Measurements from ENCODE around the gene RIC8A. TPM values are rescaled to one million over a fixed set of nuclear protein-coding genes. Genes with fewer than 3 reads are reported as not detected.
"Not testable (repeated sequence)": the region's sequence is repeated elsewhere in the genome, so short reads cannot be mapped to it uniquely, and the experiment has no call there.

RIC8A gene
- total and polyA plus RNA-seq, 4 experiments from 2014 or later: 91.2 to 111 (median 101) TPM

GRCh38 chr11:192674-193128, 14.8 kb upstream of the RIC8A start, which contains the start of gene SCGB1C1:
SCGB1C1 (plus strand) TSS chr11:193078; CDS start chr11:193100, 22 bp downstream.
- H3K4me3 Mint-ChIP-seq: peak within 1 kb of the TSS in 3 of 8 donors; percentile 17 to 71 (median 63)
- CTCF ChIA-PET (ENCODE audit: partially characterized antibody); H3K9me3 ChIP-seq (ENCODE audit: control insufficient read depth in 1 of 2, low read length in 2 of 2); POLR2A ChIA-PET (ENCODE audit: partially characterized antibody); intact Hi-C loops (cut with micrococcal nuclease); H3K4me3 ChIP-seq (ENCODE audit: low read length in 2 of 2); H3K27ac ChIP-seq (ENCODE audit: low read depth, low read length); H3K27me3 Mint-ChIP-seq; H3K9me3 Mint-ChIP-seq; H3K36me3 Mint-ChIP-seq; H3K27me3 ChIP-seq (ENCODE audit: insufficient read depth, low read length); DNase-seq; H3K36me3 ChIP-seq (ENCODE audit: insufficient read depth, low read length): not testable (repeated sequence)
- peaks cover 11% of the 10 kb centered on the region for H3K4me1 ChIP-seq (ENCODE audit: insufficient read depth, low read length)
- H3K4me1 Mint-ChIP-seq: peaks cover 5 to 15% (median 11%) of the 10 kb centered on the region in 4 donors
- peak within 1 kb of the TSS in 4 of 7 donors; percentile 32 to 80 (median 72) for H3K27ac Mint-ChIP-seq

GRCh38 chr11:193481-193880, 14.0 kb upstream of the RIC8A start:
- CTCF ChIA-PET (ENCODE audit: partially characterized antibody); intact Hi-C loops (cut with micrococcal nuclease): not testable (repeated sequence)

GRCh38 chr11:196786-197731, 10.4 kb upstream of the RIC8A start:
- peaks cover 2 to 4% of the 10 kb centered on the region in 2 donors for H3K36me3 Mint-ChIP-seq
- no peak overlapping the region for H3K4me3 Mint-ChIP-seq
- peaks cover 0 to 1% of the 10 kb centered on the region in 2 donors for H3K27me3 Mint-ChIP-seq
- Histone ChIP-seq H3K27me3 (ENCODE audit: insufficient read depth, low read length) (no peaks in the 10 kb centered on the region), H3K4me1 (ENCODE audit: insufficient read depth, low read length) (peaks cover 11% of the 10 kb centered on the region), H3K9me3 (ENCODE audit: control insufficient read depth in 1 of 2, low read length in 2 of 2) (no peaks in the 10 kb centered on the region), H3K4me3 (ENCODE audit: low read length in 2 of 2) (no peak overlapping the region), H3K36me3 (ENCODE audit: insufficient read depth, low read length) (no peaks in the 10 kb centered on the region), H3K27ac (ENCODE audit: low read depth, low read length) (no peak overlapping the region)
- POLR2A ChIA-PET (ENCODE audit: partially characterized antibody): interaction anchor here (1.0 to 3.5 kb wide), 2 partner anchors 10 to 71 kb away, joined by 3 to 22 read pairs; partner anchors contain the start of genes BET1L and RIC8A
- H3K9me3 Mint-ChIP-seq: no peaks in the 10 kb centered on the region
- peaks cover 8 to 20% (median 11%) of the 10 kb centered on the region in 4 donors for H3K4me1 Mint-ChIP-seq
- H3K27ac Mint-ChIP-seq: no peak overlapping the region
- CTCF ChIA-PET (ENCODE audit: partially characterized antibody): interaction anchor here (1.2 kb wide), 1 partner anchor 54 kb away, joined by 4 read pairs; no protein-coding TSS in a partner anchor
- intact Hi-C loops (cut with micrococcal nuclease): no loop called here
- no peak for DNase-seq

More at GRCh38 chr11:193481-193880, 14.0 kb upstream of the RIC8A start:
- peak in 1 of 5 donors; percentile 23 for DNase-seq
- H3K36me3 ChIP-seq (ENCODE audit: insufficient read depth, low read length); POLR2A ChIA-PET (ENCODE audit: partially characterized antibody); H3K27ac ChIP-seq (ENCODE audit: low read depth, low read length); H3K9me3 Mint-ChIP-seq; H3K27me3 ChIP-seq (ENCODE audit: insufficient read depth, low read length); H3K27me3 Mint-ChIP-seq; H3K4me3 ChIP-seq (ENCODE audit: low read length in 2 of 2); H3K9me3 ChIP-seq (ENCODE audit: control insufficient read depth in 1 of 2, low read length in 2 of 2); H3K27ac Mint-ChIP-seq; H3K36me3 Mint-ChIP-seq; H3K4me3 Mint-ChIP-seq: not testable (repeated sequence)
- peaks cover 11% of the 10 kb centered on the region for H3K4me1 ChIP-seq (ENCODE audit: insufficient read depth, low read length)
- H3K4me1 Mint-ChIP-seq: peaks cover 5 to 15% (median 11%) of the 10 kb centered on the region in 4 donors

GRCh38 chr11:197741-198235, 9.7 kb upstream of the RIC8A start:
- Histone ChIP-seq H3K9me3 (ENCODE audit: control insufficient read depth in 1 of 2, low read length in 2 of 2) (no peaks in the 10 kb centered on the region), H3K36me3 (ENCODE audit: insufficient read depth, low read length) (no peaks in the 10 kb centered on the region), H3K4me1 (ENCODE audit: insufficient read depth, low read length) (peaks cover 15% of the 10 kb centered on the region), H3K4me3 (ENCODE audit: low read length in 2 of 2) (no peak overlapping the region), H3K27me3 (ENCODE audit: insufficient read depth, low read length) (no peaks in the 10 kb centered on the region), H3K27ac (ENCODE audit: low read depth, low read length) (no peak overlapping the region)
- Mint-ChIP-seq H3K27me3 (peaks cover 0 to 1% of the 10 kb centered on the region in 2 donors), H3K4me1 (peaks cover 12 to 24% (median 15%) of the 10 kb centered on the region in 4 donors), H3K9me3 (no peaks in the 10 kb centered on the region), H3K36me3 (peaks cover 4 to 6% of the 10 kb centered on the region in 2 donors), H3K4me3 (no peak overlapping the region), H3K27ac (peak overlapping the region in 3 of 7 donors; percentile 22 to 70 (median 46))
- intact Hi-C loops (cut with micrococcal nuclease): no loop called here
- POLR2A ChIA-PET (ENCODE audit: partially characterized antibody): interaction anchor here (1.0 to 3.5 kb wide), 2 partner anchors 9 to 70 kb away, joined by 3 to 22 read pairs; partner anchors contain the start of genes BET1L and RIC8A
- DNase-seq: no peak
- CTCF ChIA-PET (ENCODE audit: partially characterized antibody): interaction anchor here (1.2 kb wide), 1 partner anchor 53 kb away, joined by 4 read pairs; no protein-coding TSS in a partner anchor

- Mint-ChIP-seq H3K27ac (peak overlapping the region in 2 of 7 donors; percentile 22 to 46), H3K36me3 (peaks cover 4 to 12% of the 10 kb centered on the region in 2 donors), H3K4me3 (no peak overlapping the region), H3K4me1 (peaks cover 15 to 29% (median 20%) of the 10 kb centered on the region in 4 donors), H3K27me3 (peaks cover 0 to 1% of the 10 kb centered on the region in 2 donors), H3K9me3 (no peaks in the 10 kb centered on the region)
- H3K27me3 ChIP-seq (ENCODE audit: insufficient read depth, low read length): no peaks in the 10 kb centered on the region
- intact Hi-C loops (cut with micrococcal nuclease): no loop called here
- peaks cover 1% of the 10 kb centered on the region for H3K36me3 ChIP-seq (ENCODE audit: insufficient read depth, low read length)
- DNase-seq: no peak
- no peak overlapping the region for H3K27ac ChIP-seq (ENCODE audit: low read depth, low read length)
- ChIA-PET POLR2A (ENCODE audit: partially characterized antibody) (interaction anchor here (3.5 kb wide), 1 partner anchor 9 kb away, joined by 22 read pairs; the partner anchor contains the start of genes BET1L and RIC8A), CTCF (ENCODE audit: partially characterized antibody) (no interaction called here)
- no peak overlapping the region for H3K4me3 ChIP-seq (ENCODE audit: low read length in 2 of 2)
- H3K4me1 ChIP-seq (ENCODE audit: insufficient read depth, low read length): peaks cover 20% of the 10 kb centered on the region
- no peaks in the 10 kb centered on the region for H3K9me3 ChIP-seq (ENCODE audit: control insufficient read depth in 1 of 2, low read length in 2 of 2)
Observed at GRCh38 chr11:198236-198806, 9.2 kb upstream of the RIC8A start.

- CTCF ChIA-PET (ENCODE audit: partially characterized antibody): no interaction called here
- Mint-ChIP-seq H3K9me3 (no peaks in the 10 kb centered on the region), H3K4me3 (no peak overlapping the region), H3K36me3 (peaks cover 10 to 19% of the 10 kb centered on the region in 2 donors), H3K4me1 (peaks cover 22 to 37% (median 27%) of the 10 kb centered on the region in 4 donors), H3K27ac (no peak overlapping the region), H3K27me3 (peaks cover 0 to 1% of the 10 kb centered on the region in 2 donors)
- peaks cover 26% of the 10 kb centered on the region for H3K4me1 ChIP-seq (ENCODE audit: insufficient read depth, low read length)
- no peak overlapping the region for H3K4me3 ChIP-seq (ENCODE audit: low read length in 2 of 2)
- no peaks in the 10 kb centered on the region for H3K9me3 ChIP-seq (ENCODE audit: control insufficient read depth in 1 of 2, low read length in 2 of 2)
- H3K27ac ChIP-seq (ENCODE audit: low read depth, low read length): no peak overlapping the region
- intact Hi-C loops (cut with micrococcal nuclease): no loop called here
- DNase-seq: no peak
- H3K36me3 ChIP-seq (ENCODE audit: insufficient read depth, low read length): peaks cover 9% of the 10 kb centered on the region
- POLR2A ChIA-PET (ENCODE audit: partially characterized antibody): interaction anchor here (1.3 to 3.5 kb wide), 2 partner anchors 8 to 160 kb away, joined by 3 to 22 read pairs; partner anchors contain the start of genes BET1L and RIC8A
- H3K27me3 ChIP-seq (ENCODE audit: insufficient read depth, low read length): no peaks in the 10 kb centered on the region
Observed at GRCh38 chr11:199004-199581, 8.4 kb upstream of the RIC8A start.

Measured in CD4-positive, alpha-beta memory T cell (primary cell).